Astrocyte (in vitro differentiated cells and primary cell): Measurements from ENCODE around the gene CFAP57.

Source experiments
- EZH2 ChIP-seq: IDR thresholded peaks from 2 replicates; pipeline ENCODE4 v1.6.1; 2012; ENCODE audit warnings: mild to moderate bottlenecking, low read length, inconsistent platforms; ENCODE audit not compliant: insufficient read depth
- TF ChIP-seq, protein P1 (sequence below): IDR thresholded peaks from 2 replicates; pipeline ENCODE4 v1.5.1; 2011; ENCODE audit warnings: low read depth, mild to moderate bottlenecking, inconsistent platforms, low read length, moderate library complexity; ENCODE audit not compliant: insufficient read depth

DNA sequence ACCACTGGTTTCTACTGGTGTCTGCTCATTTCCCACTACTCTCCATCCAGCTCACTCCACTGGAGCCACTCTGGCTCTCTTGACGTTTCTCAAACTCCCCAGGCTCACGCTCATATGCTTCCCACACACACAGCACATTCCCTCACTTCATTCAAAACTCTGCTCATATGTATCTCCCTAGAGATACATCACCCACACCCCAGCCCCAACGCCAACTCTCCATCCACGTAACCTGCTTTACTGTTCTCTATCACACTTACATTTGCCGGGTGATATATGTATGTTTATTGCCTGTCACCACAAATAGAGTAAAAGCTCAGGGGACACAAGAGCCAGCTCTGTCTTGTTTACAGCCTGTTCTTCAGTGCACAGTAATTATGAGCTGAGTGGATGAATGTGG lies 22.2 kb upstream of the CFAP57 start:
- TF ChIP-seq, protein P1, sequence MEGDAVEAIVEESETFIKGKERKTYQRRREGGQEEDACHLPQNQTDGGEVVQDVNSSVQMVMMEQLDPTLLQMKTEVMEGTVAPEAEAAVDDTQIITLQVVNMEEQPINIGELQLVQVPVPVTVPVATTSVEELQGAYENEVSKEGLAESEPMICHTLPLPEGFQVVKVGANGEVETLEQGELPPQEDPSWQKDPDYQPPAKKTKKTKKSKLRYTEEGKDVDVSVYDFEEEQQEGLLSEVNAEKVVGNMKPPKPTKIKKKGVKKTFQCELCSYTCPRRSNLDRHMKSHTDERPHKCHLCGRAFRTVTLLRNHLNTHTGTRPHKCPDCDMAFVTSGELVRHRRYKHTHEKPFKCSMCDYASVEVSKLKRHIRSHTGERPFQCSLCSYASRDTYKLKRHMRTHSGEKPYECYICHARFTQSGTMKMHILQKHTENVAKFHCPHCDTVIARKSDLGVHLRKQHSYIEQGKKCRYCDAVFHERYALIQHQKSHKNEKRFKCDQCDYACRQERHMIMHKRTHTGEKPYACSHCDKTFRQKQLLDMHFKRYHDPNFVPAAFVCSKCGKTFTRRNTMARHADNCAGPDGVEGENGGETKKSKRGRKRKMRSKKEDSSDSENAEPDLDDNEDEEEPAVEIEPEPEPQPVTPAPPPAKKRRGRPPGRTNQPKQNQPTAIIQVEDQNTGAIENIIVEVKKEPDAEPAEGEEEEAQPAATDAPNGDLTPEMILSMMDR: no peak
- TF ChIP-seq EZH2: no peak
